ENCODE results near the gene ADGB.

DNA sequence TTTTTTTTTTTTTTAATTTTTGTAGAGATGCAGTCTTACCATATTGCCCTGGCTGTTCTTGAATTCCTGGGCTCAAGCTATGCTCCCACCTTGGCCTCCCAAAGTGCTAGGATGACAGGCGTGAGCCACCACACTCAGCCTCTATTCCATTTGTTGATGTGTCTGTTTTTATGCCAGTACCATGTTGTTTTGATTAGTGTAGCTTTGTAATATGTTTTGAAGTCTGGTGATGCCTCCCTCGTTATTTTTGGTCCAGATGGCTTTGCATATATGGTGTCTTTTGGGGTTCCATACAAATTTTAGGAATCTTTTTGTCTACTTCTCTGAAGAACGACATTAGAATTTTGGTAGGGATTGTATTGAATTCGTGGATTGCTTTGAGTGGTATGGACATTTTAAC, 193.2 kb downstream of the ADGB start:
- TF ChIP-seq, protein P1, sequence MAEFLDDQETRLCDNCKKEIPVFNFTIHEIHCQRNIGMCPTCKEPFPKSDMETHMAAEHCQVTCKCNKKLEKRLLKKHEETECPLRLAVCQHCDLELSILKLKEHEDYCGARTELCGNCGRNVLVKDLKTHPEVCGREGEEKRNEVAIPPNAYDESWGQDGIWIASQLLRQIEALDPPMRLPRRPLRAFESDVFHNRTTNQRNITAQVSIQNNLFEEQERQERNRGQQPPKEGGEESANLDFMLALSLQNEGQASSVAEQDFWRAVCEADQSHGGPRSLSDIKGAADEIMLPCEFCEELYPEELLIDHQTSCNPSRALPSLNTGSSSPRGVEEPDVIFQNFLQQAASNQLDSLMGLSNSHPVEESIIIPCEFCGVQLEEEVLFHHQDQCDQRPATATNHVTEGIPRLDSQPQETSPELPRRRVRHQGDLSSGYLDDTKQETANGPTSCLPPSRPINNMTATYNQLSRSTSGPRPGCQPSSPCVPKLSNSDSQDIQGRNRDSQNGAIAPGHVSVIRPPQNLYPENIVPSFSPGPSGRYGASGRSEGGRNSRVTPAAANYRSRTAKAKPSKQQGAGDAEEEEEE (CRISPR knock-in tag; IDR thresholded peaks at IDR 0.05; ENCODE audit: borderline replicate concordance) = no peak
- TF ChIP-seq, protein P2, sequence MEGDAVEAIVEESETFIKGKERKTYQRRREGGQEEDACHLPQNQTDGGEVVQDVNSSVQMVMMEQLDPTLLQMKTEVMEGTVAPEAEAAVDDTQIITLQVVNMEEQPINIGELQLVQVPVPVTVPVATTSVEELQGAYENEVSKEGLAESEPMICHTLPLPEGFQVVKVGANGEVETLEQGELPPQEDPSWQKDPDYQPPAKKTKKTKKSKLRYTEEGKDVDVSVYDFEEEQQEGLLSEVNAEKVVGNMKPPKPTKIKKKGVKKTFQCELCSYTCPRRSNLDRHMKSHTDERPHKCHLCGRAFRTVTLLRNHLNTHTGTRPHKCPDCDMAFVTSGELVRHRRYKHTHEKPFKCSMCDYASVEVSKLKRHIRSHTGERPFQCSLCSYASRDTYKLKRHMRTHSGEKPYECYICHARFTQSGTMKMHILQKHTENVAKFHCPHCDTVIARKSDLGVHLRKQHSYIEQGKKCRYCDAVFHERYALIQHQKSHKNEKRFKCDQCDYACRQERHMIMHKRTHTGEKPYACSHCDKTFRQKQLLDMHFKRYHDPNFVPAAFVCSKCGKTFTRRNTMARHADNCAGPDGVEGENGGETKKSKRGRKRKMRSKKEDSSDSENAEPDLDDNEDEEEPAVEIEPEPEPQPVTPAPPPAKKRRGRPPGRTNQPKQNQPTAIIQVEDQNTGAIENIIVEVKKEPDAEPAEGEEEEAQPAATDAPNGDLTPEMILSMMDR (CRISPR knock-in tag; IDR thresholded peaks at IDR 0.05) = no peak
- TF ChIP-seq POLR2A (IDR thresholded peaks at IDR 0.05; ENCODE audit: insufficient read depth in 1 of 2, low read depth in 2 of 2, low read length in 2 of 2) (no peak), RNF219 (CRISPR knock-in tag; IDR thresholded peaks at IDR 0.05) (no peak), BRCA1 (CRISPR knock-in tag; IDR thresholded peaks at IDR 0.05) (no peak), CHCHD3 (CRISPR knock-in tag; IDR thresholded peaks at IDR 0.05) (no peak), GTF3A (CRISPR knock-in tag; conservative IDR thresholded peaks at IDR 0.05) (no peak), TEAD2 (CRISPR knock-in tag; IDR thresholded peaks at IDR 0.05) (no peak), RELA (CRISPR knock-in tag; IDR thresholded peaks at IDR 0.05) (no peak), ZNF792 (CRISPR knock-in tag; IDR thresholded peaks at IDR 0.05) (no peak), YY1 (IDR thresholded peaks at IDR 0.05; ENCODE audit: insufficient read depth, insufficient replicate concordance, low read depth, low read length) (no peak), PTBP1 (IDR thresholded peaks at IDR 0.05; ENCODE audit: low read depth, low read length, poor library complexity, severe bottlenecking) (no peak), FLYWCH1 (CRISPR knock-in tag; IDR thresholded peaks at IDR 0.05) (no peak)
- TF ChIP-seq, protein P3, sequence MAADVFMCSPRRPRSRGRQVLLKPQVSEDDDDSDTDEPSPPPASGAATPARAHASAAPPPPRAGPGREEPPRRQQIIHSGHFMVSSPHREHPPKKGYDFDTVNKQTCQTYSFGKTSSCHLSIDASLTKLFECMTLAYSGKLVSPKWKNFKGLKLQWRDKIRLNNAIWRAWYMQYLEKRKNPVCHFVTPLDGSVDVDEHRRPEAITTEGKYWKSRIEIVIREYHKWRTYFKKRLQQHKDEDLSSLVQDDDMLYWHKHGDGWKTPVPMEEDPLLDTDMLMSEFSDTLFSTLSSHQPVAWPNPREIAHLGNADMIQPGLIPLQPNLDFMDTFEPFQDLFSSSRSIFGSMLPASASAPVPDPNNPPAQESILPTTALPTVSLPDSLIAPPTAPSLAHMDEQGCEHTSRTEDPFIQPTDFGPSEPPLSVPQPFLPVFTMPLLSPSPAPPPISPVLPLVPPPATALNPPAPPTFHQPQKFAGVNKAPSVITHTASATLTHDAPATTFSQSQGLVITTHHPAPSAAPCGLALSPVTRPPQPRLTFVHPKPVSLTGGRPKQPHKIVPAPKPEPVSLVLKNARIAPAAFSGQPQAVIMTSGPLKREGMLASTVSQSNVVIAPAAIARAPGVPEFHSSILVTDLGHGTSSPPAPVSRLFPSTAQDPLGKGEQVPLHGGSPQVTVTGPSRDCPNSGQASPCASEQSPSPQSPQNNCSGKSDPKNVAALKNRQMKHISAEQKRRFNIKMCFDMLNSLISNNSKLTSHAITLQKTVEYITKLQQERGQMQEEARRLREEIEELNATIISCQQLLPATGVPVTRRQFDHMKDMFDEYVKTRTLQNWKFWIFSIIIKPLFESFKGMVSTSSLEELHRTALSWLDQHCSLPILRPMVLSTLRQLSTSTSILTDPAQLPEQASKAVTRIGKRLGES (CRISPR knock-in tag; IDR thresholded peaks at IDR 0.05; ENCODE audit: borderline replicate concordance) = no peak

Measured in HepG2 (cell line).